ENCODE measurements around the gene PGM1. TPM values are rescaled to one million over a fixed set of nuclear protein-coding genes. Genes with fewer than 3 reads are reported as not detected.

Gene PGM1
- total RNA-seq, 1 experiment from 2014 or later: 77.2 TPM

DNA sequence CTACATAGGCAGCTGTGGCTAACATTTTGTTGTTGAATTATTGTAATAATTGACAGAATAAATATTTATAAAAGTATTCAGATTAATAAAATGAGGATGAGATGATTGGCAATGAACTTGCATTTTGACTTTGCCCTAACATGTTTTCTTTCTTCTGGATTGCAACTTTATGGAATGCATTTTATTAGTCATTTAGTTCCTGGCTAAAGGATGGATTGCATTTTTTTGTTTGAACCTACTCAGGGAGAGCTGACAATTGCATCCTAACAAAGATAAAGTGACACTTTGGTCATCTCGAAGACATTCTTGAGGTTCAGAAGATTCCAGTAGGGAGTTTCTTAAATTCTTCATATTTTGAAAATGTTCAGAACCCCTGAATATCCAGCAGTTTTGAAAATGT, 37.5 kb downstream of the PGM1 start:
- no peaks in the 10 kb centered on the region for H3K4me1 ChIP-seq (ENCODE audit: control insufficient read depth, insufficient read depth, low read length)
- TF ChIP-seq SIN3A (IDR thresholded peaks at IDR 0.05; ENCODE audit: borderline replicate concordance, insufficient read depth, low read depth, low read length) (no peak), CTCF (IDR thresholded peaks at IDR 0.05) (no peak), TCF7L2 (IDR thresholded peaks at IDR 0.05; ENCODE audit: low read depth, low read length) (no peak), POLR2AphosphoS5 (IDR thresholded peaks at IDR 0.05; ENCODE audit: low read depth, low read length) (no peak)
- TF ChIP-seq, protein P1, sequence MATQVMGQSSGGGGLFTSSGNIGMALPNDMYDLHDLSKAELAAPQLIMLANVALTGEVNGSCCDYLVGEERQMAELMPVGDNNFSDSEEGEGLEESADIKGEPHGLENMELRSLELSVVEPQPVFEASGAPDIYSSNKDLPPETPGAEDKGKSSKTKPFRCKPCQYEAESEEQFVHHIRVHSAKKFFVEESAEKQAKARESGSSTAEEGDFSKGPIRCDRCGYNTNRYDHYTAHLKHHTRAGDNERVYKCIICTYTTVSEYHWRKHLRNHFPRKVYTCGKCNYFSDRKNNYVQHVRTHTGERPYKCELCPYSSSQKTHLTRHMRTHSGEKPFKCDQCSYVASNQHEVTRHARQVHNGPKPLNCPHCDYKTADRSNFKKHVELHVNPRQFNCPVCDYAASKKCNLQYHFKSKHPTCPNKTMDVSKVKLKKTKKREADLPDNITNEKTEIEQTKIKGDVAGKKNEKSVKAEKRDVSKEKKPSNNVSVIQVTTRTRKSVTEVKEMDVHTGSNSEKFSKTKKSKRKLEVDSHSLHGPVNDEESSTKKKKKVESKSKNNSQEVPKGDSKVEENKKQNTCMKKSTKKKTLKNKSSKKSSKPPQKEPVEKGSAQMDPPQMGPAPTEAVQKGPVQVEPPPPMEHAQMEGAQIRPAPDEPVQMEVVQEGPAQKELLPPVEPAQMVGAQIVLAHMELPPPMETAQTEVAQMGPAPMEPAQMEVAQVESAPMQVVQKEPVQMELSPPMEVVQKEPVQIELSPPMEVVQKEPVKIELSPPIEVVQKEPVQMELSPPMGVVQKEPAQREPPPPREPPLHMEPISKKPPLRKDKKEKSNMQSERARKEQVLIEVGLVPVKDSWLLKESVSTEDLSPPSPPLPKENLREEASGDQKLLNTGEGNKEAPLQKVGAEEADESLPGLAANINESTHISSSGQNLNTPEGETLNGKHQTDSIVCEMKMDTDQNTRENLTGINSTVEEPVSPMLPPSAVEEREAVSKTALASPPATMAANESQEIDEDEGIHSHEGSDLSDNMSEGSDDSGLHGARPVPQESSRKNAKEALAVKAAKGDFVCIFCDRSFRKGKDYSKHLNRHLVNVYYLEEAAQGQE (IDR thresholded peaks at IDR 0.05; ENCODE audit: insufficient read depth in 1 of 2, low read depth in 2 of 2, low read length in 1 of 2): no peak
- H3K9me3 ChIP-seq (ENCODE audit: control insufficient read depth, insufficient read depth, low read depth, low read length): no peaks in the 10 kb centered on the region
- in situ Hi-C loops (cut with HindIII; ENCODE audit: low pct_unique_long_range_greater_than_20kb, low sequenced_read_pairs): no loop called here
- DNase-seq (ENCODE audit: low read depth, low spot score) (no peak), ATAC-seq (no peak)
- H3K27ac ChIP-seq (ENCODE audit: low read length): no peak overlapping the region
- intact Hi-C loops (cut with micrococcal nuclease; ENCODE audit: unreplicated experiment): no loop called here
- H3K4me3 ChIP-seq (ENCODE audit: low read depth in 2 of 2, low read length in 2 of 2): no peak overlapping the region
- POLR2A ChIA-PET: no interaction called here
- CTCF ChIA-PET: no interaction called here
- no peaks in the 10 kb centered on the region for H3K27me3 ChIP-seq (ENCODE audit: control insufficient read depth, insufficient read depth, low read length)
- no TSS peak for BruUV-seq (replicated peaks)
- H3K36me3 ChIP-seq (ENCODE audit: control insufficient read depth, insufficient read depth, low read length): no peaks in the 10 kb centered on the region; the same call in none of the 2 replicates

- ATAC-seq: no peak
- in situ Hi-C loops (cut with HindIII; ENCODE audit: low pct_unique_long_range_greater_than_20kb, low sequenced_read_pairs) (no loop called here), intact Hi-C loops (cut with micrococcal nuclease; ENCODE audit: unreplicated experiment) (no loop called here)
- no peaks in the 10 kb centered on the region for H3K9me3 ChIP-seq (ENCODE audit: control insufficient read depth, insufficient read depth, low read depth, low read length)
- H3K27ac ChIP-seq (ENCODE audit: low read length): no peak overlapping the region
- no TSS peak for BruUV-seq (replicated peaks)
- POLR2A ChIA-PET: no interaction called here
- no peaks in the 10 kb centered on the region for H3K4me1 ChIP-seq (ENCODE audit: control insufficient read depth, insufficient read depth, low read length)
- no peaks in the 10 kb centered on the region for H3K27me3 ChIP-seq (ENCODE audit: control insufficient read depth, insufficient read depth, low read length)
- CTCF ChIA-PET: no interaction called here
- TF ChIP-seq SIN3A (IDR thresholded peaks at IDR 0.05; ENCODE audit: borderline replicate concordance, insufficient read depth, low read depth, low read length): no peak
- H3K36me3 ChIP-seq (ENCODE audit: control insufficient read depth, insufficient read depth, low read length): no peaks in the 10 kb centered on the region; the same call in none of the 2 replicates
- H3K4me3 ChIP-seq (ENCODE audit: low read depth in 2 of 2, low read length in 2 of 2): no peak overlapping the region
- DNase-seq (ENCODE audit: low read depth, low spot score): no peak
Measured at GRCh38 chr1:63632110-63632509, 38.9 kb downstream of the PGM1 start.

GRCh38 chr1:63633281-63633680, 40.1 kb downstream of the PGM1 start:
- in situ Hi-C loops (cut with HindIII; ENCODE audit: low pct_unique_long_range_greater_than_20kb, low sequenced_read_pairs) (no loop called here), intact Hi-C loops (cut with micrococcal nuclease; ENCODE audit: unreplicated experiment) (no loop called here)
- POLR2A ChIA-PET: no interaction called here
- Histone ChIP-seq H3K27ac (ENCODE audit: low read length) (no peak overlapping the region), H3K27me3 (ENCODE audit: control insufficient read depth, insufficient read depth, low read length) (no peaks in the 10 kb centered on the region), H3K4me1 (ENCODE audit: control insufficient read depth, insufficient read depth, low read length) (no peaks in the 10 kb centered on the region), H3K36me3 (ENCODE audit: control insufficient read depth, insufficient read depth, low read length) (no peaks in the 10 kb centered on the region; the same call in none of the 2 replicates), H3K9me3 (ENCODE audit: control insufficient read depth, insufficient read depth, low read depth, low read length) (no peaks in the 10 kb centered on the region), H3K4me3 (ENCODE audit: low read depth in 2 of 2, low read length in 2 of 2) (no peak overlapping the region)
- no peak for TF ChIP-seq POLR2AphosphoS5 (IDR thresholded peaks at IDR 0.05; ENCODE audit: low read depth, low read length)
- TF ChIP-seq, protein P1 (IDR thresholded peaks at IDR 0.05; ENCODE audit: insufficient read depth in 1 of 2, low read depth in 2 of 2, low read length in 1 of 2): no peak
- TF ChIP-seq TCF7L2 (IDR thresholded peaks at IDR 0.05; ENCODE audit: low read depth, low read length): no peak
- no peak for TF ChIP-seq CTCF (IDR thresholded peaks at IDR 0.05)
- TF ChIP-seq SIN3A (IDR thresholded peaks at IDR 0.05; ENCODE audit: borderline replicate concordance, insufficient read depth, low read depth, low read length): no peak
- DNase-seq (ENCODE audit: low read depth, low spot score) (no peak), ATAC-seq (no peak)
- BruUV-seq (replicated peaks): no TSS peak
- CTCF ChIA-PET: no interaction called here

Measured in Panc1 (cell line).